Effector memory CD4-positive, alpha-beta T cell (primary cell): ENCODE results near the gene TNFSF13.

ENCODE experiments used
- DNase-seq, 3 donors: peaks; one replicate each; pipeline ENCODE4 v3.0.0-alpha.2; 2020
- H3K27ac ChIP-seq: 2 replicates; pipeline ENCODE4 v1.7.0; 2013; ENCODE audit warnings: mild to moderate bottlenecking, low read length, moderate library complexity; ENCODE audit not compliant: insufficient read depth, poor library complexity, severe bottlenecking
- H3K27me3 ChIP-seq: replicated peaks from 2 replicates; pipeline ENCODE4 v1.7.0; 2013; ENCODE audit warnings: mild to moderate bottlenecking, low read length; ENCODE audit not compliant: insufficient read depth, control insufficient read depth, poor library complexity, severe bottlenecking
- H3K36me3 ChIP-seq: 2 replicates; pipeline ENCODE4 v1.7.0; 2013; ENCODE audit warnings: mild to moderate bottlenecking, low read length, moderate library complexity; ENCODE audit not compliant: control insufficient read depth, insufficient read depth
- H3K4me1 ChIP-seq: 2 replicates; pipeline ENCODE4 v1.7.0; 2013; ENCODE audit warnings: low read length, mild to moderate bottlenecking; ENCODE audit not compliant: control insufficient read depth, insufficient read depth, poor library complexity, severe bottlenecking
- H3K4me3 ChIP-seq: 2 replicates; pipeline ENCODE4 v1.7.0; 2013; ENCODE audit warnings: low read length, low read depth, mild to moderate bottlenecking; ENCODE audit not compliant: insufficient read depth, poor library complexity, severe bottlenecking
- H3K9me3 ChIP-seq: 2 replicates; pipeline ENCODE4 v1.7.0; 2013; ENCODE audit warnings: mild to moderate bottlenecking, low read length, moderate library complexity; ENCODE audit not compliant: control insufficient read depth

Gene TNFSF13

GRCh38 chr17:7574176-7574953 lies 15.8 kb downstream of the TNFSF13 start:
- no peaks in the 10 kb centered on the region for H3K9me3 ChIP-seq
- peak overlapping the region; percentile 98 for H3K27ac ChIP-seq
- DNase-seq = no peak

GRCh38 chr17:7575481-7575883 lies 16.9 kb downstream of the TNFSF13 start:
- Histone ChIP-seq H3K36me3 (peaks cover 57% of the 10 kb centered on the region), H3K9me3 (no peaks in the 10 kb centered on the region), H3K27me3 (no peaks in the 10 kb centered on the region), H3K27ac (peak overlapping the region; percentile 43), H3K4me1 (peaks cover 27% of the 10 kb centered on the region), H3K4me3 (no peak overlapping the region)
- no peak for DNase-seq

More at GRCh38 chr17:7574176-7574953, 15.8 kb downstream of the TNFSF13 start:
- Histone ChIP-seq H3K36me3 (peaks cover 68% of the 10 kb centered on the region), H3K4me3 (peak overlapping the region; percentile 100), H3K27me3 (no peaks in the 10 kb centered on the region), H3K4me1 (peaks cover 24% of the 10 kb centered on the region)

- Histone ChIP-seq H3K4me1 (peaks cover 27% of the 10 kb centered on the region), H3K36me3 (peaks cover 52% of the 10 kb centered on the region), H3K27ac (no peak overlapping the region), H3K27me3 (no peaks in the 10 kb centered on the region), H3K4me3 (no peak overlapping the region), H3K9me3 (no peaks in the 10 kb centered on the region)
- no peak for DNase-seq
Observed at GRCh38 chr17:7575959-7576358, 17.4 kb downstream of the TNFSF13 start.

GRCh38 chr17:7576432-7576937 lies 17.9 kb downstream of the TNFSF13 start:
- H3K9me3 ChIP-seq = no peaks in the 10 kb centered on the region
- H3K4me1 ChIP-seq = peaks cover 27% of the 10 kb centered on the region
- H3K4me3 ChIP-seq = no peak overlapping the region
- no peak overlapping the region for H3K27ac ChIP-seq
- H3K27me3 ChIP-seq = no peaks in the 10 kb centered on the region
- peaks cover 51% of the 10 kb centered on the region for H3K36me3 ChIP-seq
- no peak for DNase-seq

- no peak for DNase-seq
- Histone ChIP-seq H3K27ac (no peak overlapping the region), H3K36me3 (peaks cover 51% of the 10 kb centered on the region), H3K4me1 (peaks cover 24% of the 10 kb centered on the region), H3K27me3 (no peaks in the 10 kb centered on the region), H3K9me3 (no peaks in the 10 kb centered on the region), H3K4me3 (no peak overlapping the region)
Observed at GRCh38 chr17:7577327-7578199, 19.0 kb downstream of the TNFSF13 start.

GRCh38 chr17:7579001-7579833 lies 20.7 kb downstream of the TNFSF13 start, which contains the start of gene CD68:
TSS of gene CD68 (plus strand) at chr17:7579638. CDS start at chr17:7579678, 40 bp downstream.
- H3K27me3 ChIP-seq = no peaks in the 10 kb centered on the region
- peak; percentile 16 to 25 (median 19) for DNase-seq
- H3K9me3 ChIP-seq = no peaks in the 10 kb centered on the region
- H3K4me3 ChIP-seq = no peak within 1 kb of the TSS
- H3K4me1 ChIP-seq = peaks cover 27% of the 10 kb centered on the region
- H3K36me3 ChIP-seq = peaks cover 46% of the 10 kb centered on the region
- H3K27ac ChIP-seq = peak within 1 kb of the TSS; percentile 43

GRCh38 chr17:7579834-7580603 lies 21.5 kb downstream of the TNFSF13 start:
- Histone ChIP-seq H3K36me3 (peaks cover 38% of the 10 kb centered on the region), H3K9me3 (no peaks in the 10 kb centered on the region), H3K27ac (peak overlapping the region; percentile 43), H3K4me1 (peaks cover 29% of the 10 kb centered on the region), H3K27me3 (no peaks in the 10 kb centered on the region), H3K4me3 (no peak overlapping the region)
- DNase-seq = no peak

GRCh38 chr17:7580604-7581575 lies 22.3 kb downstream of the TNFSF13 start:
- H3K9me3 ChIP-seq = no peaks in the 10 kb centered on the region
- peaks cover 24% of the 10 kb centered on the region for H3K4me1 ChIP-seq
- H3K4me3 ChIP-seq = no peak overlapping the region
- no peaks in the 10 kb centered on the region for H3K27me3 ChIP-seq
- H3K36me3 ChIP-seq = peaks cover 29% of the 10 kb centered on the region
- H3K27ac ChIP-seq = no peak overlapping the region
- no peak for DNase-seq
